ENCODE results near the gene NCAM2.

DNA sequence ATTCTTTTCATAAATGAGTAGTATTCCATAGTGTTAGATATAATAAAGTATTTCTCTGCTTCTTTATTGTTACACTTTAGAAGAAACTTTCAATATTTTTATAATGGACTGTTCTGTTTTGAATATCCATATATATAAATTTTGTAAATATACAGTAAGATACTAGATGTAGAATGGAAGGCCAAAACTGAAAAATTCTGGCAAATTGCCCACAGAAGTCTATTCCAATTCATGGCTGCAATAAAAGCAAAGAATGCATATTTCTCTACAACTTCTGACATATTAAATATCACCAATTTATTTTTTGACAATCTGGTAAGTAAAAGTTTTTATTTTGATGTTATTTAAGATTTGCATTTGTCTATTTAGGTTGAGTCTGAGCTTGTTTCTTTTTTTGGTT lies 532.5 kb downstream of the NCAM2 start:
- TF ChIP-seq, protein P1, sequence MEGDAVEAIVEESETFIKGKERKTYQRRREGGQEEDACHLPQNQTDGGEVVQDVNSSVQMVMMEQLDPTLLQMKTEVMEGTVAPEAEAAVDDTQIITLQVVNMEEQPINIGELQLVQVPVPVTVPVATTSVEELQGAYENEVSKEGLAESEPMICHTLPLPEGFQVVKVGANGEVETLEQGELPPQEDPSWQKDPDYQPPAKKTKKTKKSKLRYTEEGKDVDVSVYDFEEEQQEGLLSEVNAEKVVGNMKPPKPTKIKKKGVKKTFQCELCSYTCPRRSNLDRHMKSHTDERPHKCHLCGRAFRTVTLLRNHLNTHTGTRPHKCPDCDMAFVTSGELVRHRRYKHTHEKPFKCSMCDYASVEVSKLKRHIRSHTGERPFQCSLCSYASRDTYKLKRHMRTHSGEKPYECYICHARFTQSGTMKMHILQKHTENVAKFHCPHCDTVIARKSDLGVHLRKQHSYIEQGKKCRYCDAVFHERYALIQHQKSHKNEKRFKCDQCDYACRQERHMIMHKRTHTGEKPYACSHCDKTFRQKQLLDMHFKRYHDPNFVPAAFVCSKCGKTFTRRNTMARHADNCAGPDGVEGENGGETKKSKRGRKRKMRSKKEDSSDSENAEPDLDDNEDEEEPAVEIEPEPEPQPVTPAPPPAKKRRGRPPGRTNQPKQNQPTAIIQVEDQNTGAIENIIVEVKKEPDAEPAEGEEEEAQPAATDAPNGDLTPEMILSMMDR (IDR thresholded peaks at IDR 0.05 in 8 of 11, conservative IDR thresholded peaks at IDR 0.05 in 3 of 11): no peak
- TF ChIP-seq POLR2AphosphoS5 (IDR thresholded peaks at IDR 0.05) (no peak), POLR2A (IDR thresholded peaks at IDR 0.05) (no peak)
